NT2/D1 (cell line): ENCODE data around the gene XDH.

Source experiments
- DNase-seq: peaks from one replicate; pipeline ENCODE4 v3.0.0-alpha.2; 2011; ENCODE audit warnings: low read depth, low spot score
- H3K27me3 ChIP-seq: 2 replicates; pipeline ENCODE4 v1.6.0; 2011; ENCODE audit warnings: mild to moderate bottlenecking; ENCODE audit not compliant: insufficient read length, insufficient read depth
- H3K36me3 ChIP-seq: 2 replicates; pipeline ENCODE4 v1.6.1; 2011; ENCODE audit warnings: mild to moderate bottlenecking, low read length, mixed read lengths; ENCODE audit not compliant: insufficient read depth, insufficient read length
- H3K4me1 ChIP-seq: 2 replicates; pipeline ENCODE4 v1.5.1; 2011; ENCODE audit not compliant: insufficient read depth, insufficient read length
- H3K4me3 ChIP-seq: 2 replicates; pipeline ENCODE4 v1.5.1; 2011; ENCODE audit warnings: low read depth; ENCODE audit not compliant: insufficient read length
- H3K9ac ChIP-seq: 2 replicates; pipeline ENCODE4 v1.6.0; 2011; ENCODE audit warnings: low read depth; ENCODE audit not compliant: insufficient read length
- H3K9me3 ChIP-seq: 2 replicates; pipeline ENCODE4 v1.5.1; 2011; ENCODE audit warnings: mild to moderate bottlenecking, low read length; ENCODE audit not compliant: insufficient read depth
- SUZ12 ChIP-seq: IDR thresholded peaks from 2 replicates; pipeline ENCODE4 v1.6.1; 2011; ENCODE audit not compliant: insufficient read length, insufficient read depth; ENCODE audit errors: extremely low read depth
- YY1 ChIP-seq: IDR thresholded peaks from 2 replicates; pipeline ENCODE4 v1.6.1; 2011; ENCODE audit not compliant: insufficient read length, insufficient read depth
- ZNF274 ChIP-seq: IDR thresholded peaks from 2 replicates; pipeline ENCODE4 v1.6.1; 2011; ENCODE audit warnings: mild to moderate bottlenecking, low read depth, low read length

The XDH gene

GRCh38 chr2:31318361-31319336 is 95.9 kb downstream of the XDH start:
- no peak for TF ChIP-seq YY1
- no peak for TF ChIP-seq ZNF274
- TF ChIP-seq SUZ12, result no peak
- Histone ChIP-seq H3K4me1 (no peaks in the 10 kb centered on the region), H3K9ac (no peak overlapping the region), H3K27me3 (no peaks in the 10 kb centered on the region), H3K4me3 (no peak overlapping the region), H3K36me3 (no peaks in the 10 kb centered on the region), H3K9me3 (no peaks in the 10 kb centered on the region)
- no peak for DNase-seq

GRCh38 chr2:31317396-31317795 is 97.1 kb downstream of the XDH start:
- H3K9me3 ChIP-seq, result no peaks in the 10 kb centered on the region
- no peak for DNase-seq
- TF ChIP-seq YY1 (no peak), SUZ12 (no peak), ZNF274 (no peak)
- no peaks in the 10 kb centered on the region for H3K4me1 ChIP-seq
- H3K27me3 ChIP-seq, result no peaks in the 10 kb centered on the region
- no peak overlapping the region for H3K4me3 ChIP-seq
- H3K9ac ChIP-seq, result no peak overlapping the region
- no peaks in the 10 kb centered on the region for H3K36me3 ChIP-seq

- Histone ChIP-seq H3K4me3 (no peak overlapping the region), H3K4me1 (peaks cover 3% of the 10 kb centered on the region), H3K27me3 (no peaks in the 10 kb centered on the region), H3K9me3 (no peaks in the 10 kb centered on the region; the same call in 1 of the 2 replicates), H3K36me3 (no peaks in the 10 kb centered on the region), H3K9ac (no peak overlapping the region)
- DNase-seq, result no peak
- no peak for TF ChIP-seq ZNF274
- no peak for TF ChIP-seq SUZ12
- no peak for TF ChIP-seq YY1
These were observed 99.8 kb downstream of the XDH start for GRCh38 chr2:31314761-31315160.

GRCh38 chr2:31312898-31313297 is 101.6 kb downstream of the XDH start:
- no peaks in the 10 kb centered on the region for H3K36me3 ChIP-seq
- DNase-seq, result no peak
- no peak overlapping the region for H3K4me3 ChIP-seq
- TF ChIP-seq ZNF274, result no peak
- TF ChIP-seq YY1, result no peak
- TF ChIP-seq SUZ12, result no peak
- no peaks in the 10 kb centered on the region; the same call in 1 of the 2 replicates for H3K9me3 ChIP-seq
- no peaks in the 10 kb centered on the region for H3K27me3 ChIP-seq
- H3K4me1 ChIP-seq, result peaks cover 3% of the 10 kb centered on the region
- H3K9ac ChIP-seq, result no peak overlapping the region

- DNase-seq, result no peak
- H3K27me3 ChIP-seq, result no peaks in the 10 kb centered on the region
These were observed 109.7 kb downstream of the XDH start for GRCh38 chr2:31304816-31305215.

GRCh38 chr2:31302940-31303563 is 111.5 kb downstream of the XDH start:
- H3K4me1 ChIP-seq, result no peaks in the 10 kb centered on the region
- H3K9ac ChIP-seq, result no peak overlapping the region
- H3K9me3 ChIP-seq, result no peaks in the 10 kb centered on the region
- H3K4me3 ChIP-seq, result no peak overlapping the region
- TF ChIP-seq ZNF274, result no peak
- TF ChIP-seq YY1, result no peak
- TF ChIP-seq SUZ12, result no peak
- no peak for DNase-seq
- no peaks in the 10 kb centered on the region for H3K36me3 ChIP-seq
- H3K27me3 ChIP-seq, result no peaks in the 10 kb centered on the region

More at GRCh38 chr2:31304816-31305215, 109.7 kb downstream of the XDH start:
- no peak for TF ChIP-seq ZNF274
- TF ChIP-seq SUZ12, result no peak
- no peak for TF ChIP-seq YY1
- H3K4me1 ChIP-seq, result no peaks in the 10 kb centered on the region
- H3K9me3 ChIP-seq, result no peaks in the 10 kb centered on the region; the same call in 1 of the 2 replicates
- H3K36me3 ChIP-seq, result no peaks in the 10 kb centered on the region
- H3K4me3 ChIP-seq, result no peak overlapping the region
- H3K9ac ChIP-seq, result no peak overlapping the region

GRCh38 chr2:31300309-31300708 is 114.2 kb downstream of the XDH start:
- no peaks in the 10 kb centered on the region for H3K4me1 ChIP-seq
- no peaks in the 10 kb centered on the region for H3K27me3 ChIP-seq
- no peak overlapping the region for H3K9ac ChIP-seq
- no peaks in the 10 kb centered on the region for H3K36me3 ChIP-seq
- TF ChIP-seq SUZ12 (no peak), ZNF274 (no peak), YY1 (no peak)
- no peaks in the 10 kb centered on the region for H3K9me3 ChIP-seq
- DNase-seq, result no peak
- H3K4me3 ChIP-seq, result no peak overlapping the region
